Mesenchymal stem cell (in vitro differentiated cells and primary cell): ENCODE measurements around the gene GTPBP10.

ENCODE experiments used
- DNase-seq: peaks from one replicate; pipeline ENCODE4 v3.0.0-alpha.2; 2013
- H2AFZ ChIP-seq: one replicate; pipeline ENCODE4 v1.6.1; 2013; ENCODE audit warnings: low read depth, mild to moderate bottlenecking, control low read depth, inconsistent platforms, low read length, moderate library complexity
- H2AK5ac ChIP-seq: 2 replicates; pipeline ENCODE4 v1.6.1; 2013; ENCODE audit warnings: low read length, moderate library complexity, mild to moderate bottlenecking, inconsistent platforms; ENCODE audit not compliant: severe bottlenecking
- H2BK120ac ChIP-seq: one replicate; pipeline ENCODE4 v1.6.1; 2013; ENCODE audit warnings: low read depth, mild to moderate bottlenecking, inconsistent platforms, low read length, moderate library complexity
- H2BK12ac ChIP-seq, 2 experiments: one replicate each; pipeline ENCODE4 v1.6.1; 2013; ENCODE audit warnings: inconsistent platforms in 2 of 2, low read length in 2 of 2, mild to moderate bottlenecking in 2 of 2, moderate library complexity in 2 of 2, control low read depth in 1 of 2
- H2BK15ac ChIP-seq: one replicate; pipeline ENCODE4 v1.6.1; 2013; ENCODE audit warnings: mild to moderate bottlenecking, low read depth, inconsistent platforms; ENCODE audit not compliant: poor library complexity, severe bottlenecking
- H2BK5ac ChIP-seq: 2 replicates; pipeline ENCODE4 v1.6.1; 2013; ENCODE audit warnings: low read depth, mild to moderate bottlenecking, low read length, control low read depth, inconsistent platforms; ENCODE audit not compliant: poor library complexity, severe bottlenecking
- H3K14ac ChIP-seq, 2 experiments: one replicate each; pipeline ENCODE4 v1.6.1; 2013; ENCODE audit warnings: inconsistent platforms in 2 of 2, low read length in 2 of 2, control low read depth in 1 of 2, mild to moderate bottlenecking in 1 of 2, moderate library complexity in 1 of 2
- H3K18ac ChIP-seq, 2 experiments: one replicate each; pipeline ENCODE4 v1.6.1; 2013; ENCODE audit warnings: inconsistent platforms in 2 of 2, low read length in 2 of 2, control low read depth in 1 of 2, low read depth in 1 of 2, mild to moderate bottlenecking in 1 of 2
- H3K23ac ChIP-seq, 2 experiments: one replicate each; pipeline ENCODE4 v1.6.1; 2013; ENCODE audit warnings: inconsistent platforms in 2 of 2, low read length in 2 of 2, mild to moderate bottlenecking in 2 of 2, moderate library complexity in 2 of 2, control low read depth in 1 of 2
- H3K27ac ChIP-seq: 2 replicates; pipeline ENCODE4 v1.5.1; 2013; ENCODE audit warnings: mild to moderate bottlenecking, moderate library complexity, low read length, control low read depth, inconsistent platforms; ENCODE audit not compliant: poor library complexity, severe bottlenecking
- H3K27me3 ChIP-seq, 2 experiments: 2 replicates each; pipeline versions ENCODE4 v1.6.1 to v1.7.0; 2013; ENCODE audit warnings: low read length in 2 of 2, mild to moderate bottlenecking in 2 of 2, moderate library complexity in 2 of 2, control low read depth in 1 of 2, inconsistent platforms in 1 of 2; ENCODE audit not compliant: control insufficient read depth in 1 of 2, insufficient read depth in 1 of 2
- H3K36me3 ChIP-seq, 2 experiments: 2 replicates each; pipeline versions ENCODE4 v1.6.1 to v1.7.0; 2013; ENCODE audit warnings: low read length in 2 of 2, control low read depth in 1 of 2, inconsistent platforms in 1 of 2, low read depth in 1 of 2, mild to moderate bottlenecking in 1 of 2; ENCODE audit not compliant: insufficient read depth in 2 of 2, control insufficient read depth in 1 of 2
- H3K4ac ChIP-seq, 2 experiments: one replicate each; pipeline ENCODE4 v1.6.1; 2013; ENCODE audit warnings: inconsistent platforms in 2 of 2, low read length in 2 of 2, mild to moderate bottlenecking in 2 of 2, moderate library complexity in 2 of 2, control low read depth in 1 of 2, low read depth in 1 of 2
- H3K4me1 ChIP-seq: 2 replicates; pipeline ENCODE4 v1.6.1; 2013; ENCODE audit warnings: low read depth, low read length, control low read depth; ENCODE audit not compliant: control insufficient read depth, insufficient read depth
- H3K4me2 ChIP-seq: 2 replicates; pipeline ENCODE4 v1.6.1; 2013; ENCODE audit warnings: low read length, mild to moderate bottlenecking, inconsistent platforms; ENCODE audit not compliant: poor library complexity, severe bottlenecking
- H3K4me3 ChIP-seq, 2 experiments: 2 replicates each; pipeline versions ENCODE4 v1.5.1 to v1.7.0; 2013; ENCODE audit warnings: low read length in 2 of 2, mild to moderate bottlenecking in 2 of 2, control low read depth in 1 of 2, low read depth in 1 of 2; ENCODE audit not compliant: insufficient read depth in 1 of 2
- H3K79me1 ChIP-seq: replicated peaks from 2 replicates; pipeline ENCODE4 v1.6.1; 2013; ENCODE audit warnings: mild to moderate bottlenecking, control low read depth, low read length, inconsistent platforms; ENCODE audit not compliant: poor library complexity, severe bottlenecking
- H3K9ac ChIP-seq: 2 replicates; pipeline ENCODE4 v1.7.0; 2013; ENCODE audit warnings: mild to moderate bottlenecking, low read length, moderate library complexity
- H3K9me3 ChIP-seq: 2 replicates; pipeline ENCODE4 v1.7.0; 2013; ENCODE audit warnings: mild to moderate bottlenecking, low read length; ENCODE audit not compliant: control insufficient read depth
- H4K8ac ChIP-seq: one replicate; pipeline ENCODE4 v1.6.1; 2013; ENCODE audit warnings: inconsistent platforms, mild to moderate bottlenecking, low read length, moderate library complexity
- H4K91ac ChIP-seq: one replicate; pipeline ENCODE4 v1.6.1; 2013; ENCODE audit warnings: mild to moderate bottlenecking, low read length, inconsistent platforms
- WGBS: methylation state at CpG from one replicate; pipeline ENCODE4 v1.1.7; 2013; ENCODE audit warnings: mixed read lengths; 5-methylcytosine and 5-hydroxymethylcytosine counted together

The GTPBP10 gene

GRCh38 chr7:90345016-90345415 is 1.5 kb upstream of the GTPBP10 start:
- Histone ChIP-seq H2BK120ac (no peak overlapping the region), H2AFZ (no peak overlapping the region), H3K27ac (no peak overlapping the region), H3K36me3 (no peaks in the 10 kb centered on the region), H3K18ac (no peak overlapping the region), H2BK5ac (no peak overlapping the region), H3K79me1 (peaks cover 13% of the 10 kb centered on the region), H2BK12ac (no peak overlapping the region), H3K9me3 (no peaks in the 10 kb centered on the region), H3K27me3 (no peaks in the 10 kb centered on the region), H2AK5ac (no peak overlapping the region), H3K14ac (no peak overlapping the region), H2BK15ac (no peak overlapping the region), H3K4me1 (peaks cover 4% of the 10 kb centered on the region), H4K91ac (no peak overlapping the region), H3K4me2 (no peak overlapping the region), H3K23ac (no peak overlapping the region), H3K9ac (peak overlapping the region; percentile 98), H3K4me3 (peak overlapping the region in 1 of 2 experiments; percentile 98), H3K4ac (no peak overlapping the region), H4K8ac (no peak overlapping the region)
- no peak for DNase-seq

GRCh38 chr7:90345595-90346335 is 751 bp upstream of the GTPBP10 start:
- H3K18ac ChIP-seq = peak overlapping the region in 1 of 2 experiments; percentile 66
- peaks cover 4% of the 10 kb centered on the region for H3K4me1 ChIP-seq
- H2BK120ac ChIP-seq = no peak overlapping the region
- H3K79me1 ChIP-seq = peaks cover 15% of the 10 kb centered on the region
- peak overlapping the region in 1 of 2 experiments; percentile 32 for H3K4ac ChIP-seq
- peak overlapping the region; percentile 82 for H3K4me2 ChIP-seq
- H2BK12ac ChIP-seq = no peak overlapping the region
- no peaks in the 10 kb centered on the region for H3K9me3 ChIP-seq
- H3K23ac ChIP-seq = no peak overlapping the region
- H3K4me3 ChIP-seq = peak overlapping the region; percentile 18 to 98
- no peaks in the 10 kb centered on the region for H3K27me3 ChIP-seq
- H2BK5ac ChIP-seq = no peak overlapping the region
- H4K91ac ChIP-seq = no peak overlapping the region
- H3K36me3 ChIP-seq = no peaks in the 10 kb centered on the region
- peak overlapping the region; percentile 69 for H4K8ac ChIP-seq
- peak overlapping the region; percentile 6 for H2AFZ ChIP-seq
- no peak overlapping the region for H3K14ac ChIP-seq
- DNase-seq = peak; percentile 57
- no peak overlapping the region for H2BK15ac ChIP-seq
- no peak overlapping the region for H2AK5ac ChIP-seq
- peak overlapping the region; percentile 77 for H3K27ac ChIP-seq
- H3K9ac ChIP-seq = peak overlapping the region; percentile 98
- 9% methylated on average over 16 of the region's 18 CpGs for WGBS

GRCh38 chr7:90347759-90348158 is 1.2 kb downstream of the GTPBP10 start:
- Histone ChIP-seq H3K27ac (no peak overlapping the region), H3K4me1 (peaks cover 4% of the 10 kb centered on the region), H3K36me3 (peaks cover 0 to 5% of the 10 kb centered on the region in 2 experiments), H4K8ac (no peak overlapping the region), H3K9me3 (no peaks in the 10 kb centered on the region), H2BK120ac (no peak overlapping the region), H3K27me3 (no peaks in the 10 kb centered on the region), H2BK5ac (no peak overlapping the region), H4K91ac (no peak overlapping the region), H3K9ac (peak overlapping the region; percentile 98), H3K23ac (peak overlapping the region in 1 of 2 experiments; percentile 9), H3K14ac (no peak overlapping the region), H2BK12ac (no peak overlapping the region), H3K4me3 (peak overlapping the region in 1 of 2 experiments; percentile 98), H2AFZ (no peak overlapping the region), H3K18ac (no peak overlapping the region), H3K79me1 (peaks cover 19% of the 10 kb centered on the region), H3K4ac (no peak overlapping the region), H2AK5ac (no peak overlapping the region), H2BK15ac (no peak overlapping the region), H3K4me2 (no peak overlapping the region)
- DNase-seq = no peak
- 92% methylated on average over 4 of the region's 4 CpGs for WGBS

- no peak overlapping the region for H3K4ac ChIP-seq
- H3K27ac ChIP-seq = no peak overlapping the region
- no peak overlapping the region for H2AK5ac ChIP-seq
- H2BK15ac ChIP-seq = no peak overlapping the region
- H2BK5ac ChIP-seq = no peak overlapping the region
- no peak overlapping the region for H3K4me2 ChIP-seq
- peaks cover 8% of the 10 kb centered on the region for H3K9me3 ChIP-seq
- WGBS = 82% methylated on average over 4 of the region's 4 CpGs
- peaks cover 4% of the 10 kb centered on the region for H3K4me1 ChIP-seq
- H3K23ac ChIP-seq = no peak overlapping the region
- no peak for DNase-seq
- peaks cover 23% of the 10 kb centered on the region for H3K79me1 ChIP-seq
- peaks cover 3 to 20% of the 10 kb centered on the region in 2 experiments for H3K36me3 ChIP-seq
- no peak overlapping the region for H3K4me3 ChIP-seq
- no peak overlapping the region for H3K18ac ChIP-seq
- no peak overlapping the region for H3K9ac ChIP-seq
- H2BK12ac ChIP-seq = no peak overlapping the region
- H4K91ac ChIP-seq = no peak overlapping the region
- H2BK120ac ChIP-seq = no peak overlapping the region
- H3K27me3 ChIP-seq = no peaks in the 10 kb centered on the region
- H4K8ac ChIP-seq = no peak overlapping the region
- H3K14ac ChIP-seq = no peak overlapping the region
- H2AFZ ChIP-seq = no peak overlapping the region
Observed at GRCh38 chr7:90349305-90349704, 2.8 kb downstream of the GTPBP10 start.
